Keratinocyte (primary cell): ENCODE measurements around the gene RAB35.

ENCODE experiments used
- EZH2 ChIP-seq: IDR thresholded peaks from one replicate; pipeline ENCODE4 v1.6.1; 2012; ENCODE audit warnings: inconsistent platforms, mild to moderate bottlenecking, low read length, moderate library complexity
- TF ChIP-seq, protein P1 (sequence below), 3 experiments: IDR thresholded peaks in 1 of 3; conservative IDR thresholded peaks in 1 of 3; optimal IDR thresholded peaks in 1 of 3; 2 replicates in 2 of 3; 3 replicates in 1 of 3; pipeline versions ENCODE3 to v1.5.1; 2011; ENCODE audit warnings: low read length in 3 of 3, mild to moderate bottlenecking in 3 of 3, moderate library complexity in 2 of 3, control low read depth in 1 of 3, inconsistent platforms in 1 of 3; ENCODE audit not compliant: insufficient read depth in 2 of 3; ENCODE audit errors: extremely low read depth in 1 of 3

DNA sequence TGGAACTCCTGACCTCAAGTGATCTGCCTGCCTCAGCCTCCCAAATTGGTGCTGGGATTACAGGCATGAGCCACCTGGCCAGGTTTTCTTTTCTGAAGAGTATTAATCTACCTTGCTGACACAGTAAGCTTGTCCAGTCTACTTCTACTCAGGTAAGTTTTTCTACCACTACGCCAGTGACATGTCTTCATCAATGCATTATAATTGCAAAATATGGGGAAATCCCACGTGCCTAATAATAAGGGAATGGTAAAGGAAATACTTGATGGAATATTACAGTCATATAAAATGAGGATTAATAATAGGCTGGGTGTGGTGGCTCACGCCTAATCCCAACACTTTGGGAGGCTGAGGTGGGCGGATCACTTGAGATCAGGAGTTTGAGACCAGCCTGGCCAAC, 62.3 kb downstream of the RAB35 start:
- TF ChIP-seq, protein P1, sequence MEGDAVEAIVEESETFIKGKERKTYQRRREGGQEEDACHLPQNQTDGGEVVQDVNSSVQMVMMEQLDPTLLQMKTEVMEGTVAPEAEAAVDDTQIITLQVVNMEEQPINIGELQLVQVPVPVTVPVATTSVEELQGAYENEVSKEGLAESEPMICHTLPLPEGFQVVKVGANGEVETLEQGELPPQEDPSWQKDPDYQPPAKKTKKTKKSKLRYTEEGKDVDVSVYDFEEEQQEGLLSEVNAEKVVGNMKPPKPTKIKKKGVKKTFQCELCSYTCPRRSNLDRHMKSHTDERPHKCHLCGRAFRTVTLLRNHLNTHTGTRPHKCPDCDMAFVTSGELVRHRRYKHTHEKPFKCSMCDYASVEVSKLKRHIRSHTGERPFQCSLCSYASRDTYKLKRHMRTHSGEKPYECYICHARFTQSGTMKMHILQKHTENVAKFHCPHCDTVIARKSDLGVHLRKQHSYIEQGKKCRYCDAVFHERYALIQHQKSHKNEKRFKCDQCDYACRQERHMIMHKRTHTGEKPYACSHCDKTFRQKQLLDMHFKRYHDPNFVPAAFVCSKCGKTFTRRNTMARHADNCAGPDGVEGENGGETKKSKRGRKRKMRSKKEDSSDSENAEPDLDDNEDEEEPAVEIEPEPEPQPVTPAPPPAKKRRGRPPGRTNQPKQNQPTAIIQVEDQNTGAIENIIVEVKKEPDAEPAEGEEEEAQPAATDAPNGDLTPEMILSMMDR (optimal IDR thresholded peaks at IDR 0.05 in 1 of 3, IDR thresholded peaks at IDR 0.05 in 1 of 3, conservative IDR thresholded peaks at IDR 0.05 in 1 of 3; ENCODE audit: extremely low read depth in 1 of 3, insufficient read depth in 2 of 3, low read length in 3 of 3): no peak
- no peak for TF ChIP-seq EZH2
